ENCODE results near the gene DCAF12L2.
A peak's percentile ranks its signal among the peaks of the same experiment; 100 is the strongest.
"Not testable (repeated sequence)": the region's sequence is repeated elsewhere in the genome, so short reads cannot be mapped to it uniquely, and the experiment has no call there.

The DCAF12L2 gene

DNA sequence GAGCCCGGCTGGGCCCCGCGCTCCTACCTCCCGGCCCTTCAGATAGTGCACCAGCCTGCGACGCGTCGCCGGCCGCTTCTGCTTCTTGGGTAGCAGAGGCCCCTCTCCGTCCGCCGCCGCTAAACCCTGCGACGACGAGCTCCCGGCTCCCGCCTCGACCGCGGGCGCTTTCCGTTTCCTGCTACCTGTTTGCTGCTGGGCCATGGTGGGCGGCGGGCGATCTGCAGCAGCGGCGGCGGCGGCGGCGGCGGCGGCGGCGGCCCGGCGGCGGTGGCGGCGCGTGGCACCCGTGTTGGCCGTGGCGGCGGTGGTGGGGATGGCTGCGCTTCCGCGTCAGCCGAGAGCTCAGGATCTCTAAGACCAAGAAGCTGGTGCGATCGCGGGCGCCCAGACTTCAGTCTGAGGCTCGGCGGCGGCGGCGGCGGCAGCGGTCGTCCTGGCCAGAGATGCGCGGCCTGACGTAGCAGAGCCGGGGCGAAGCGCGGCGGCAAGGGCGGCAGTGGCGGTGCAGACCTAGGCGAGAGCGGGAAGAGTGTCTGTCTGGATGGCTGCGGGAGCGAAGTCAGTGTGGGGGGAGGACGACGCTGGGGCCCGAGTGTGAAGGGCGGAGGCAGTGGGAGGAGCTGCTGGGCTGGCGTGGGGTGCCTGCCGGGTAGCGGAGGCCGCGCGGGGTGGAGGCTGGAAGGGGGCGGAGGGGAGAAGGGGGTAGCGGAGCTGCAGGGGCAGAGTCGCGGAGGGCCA lies at the start of gene DCAF12L2:
Gene DCAF12L2 (minus strand): TSS at position 569 of the 741 bp plus-strand sequence. CDS start 365 bp downstream, at position 204.
- no peak for DNase-seq (ENCODE audit: low read depth in 2 of 2)

DNA sequence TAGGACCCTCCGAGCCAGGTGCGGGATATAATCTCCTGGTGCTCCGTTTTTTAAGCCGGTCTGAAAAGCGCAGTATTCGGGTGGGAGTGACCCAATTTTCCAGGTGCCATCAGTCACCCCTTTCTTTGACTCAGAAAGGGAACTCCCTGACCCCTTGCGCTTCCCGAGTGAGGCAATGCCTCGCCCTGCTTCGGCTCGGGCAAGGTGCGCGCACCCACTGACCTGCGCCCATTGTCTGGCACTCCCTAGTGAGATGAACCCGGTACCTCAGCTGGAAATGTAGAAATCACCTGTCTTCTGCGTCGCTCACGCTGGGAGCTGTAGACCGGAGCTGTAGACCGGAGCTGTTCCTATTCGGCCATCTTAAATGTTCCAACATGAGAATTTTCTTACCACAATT lies 24.8 kb upstream of the DCAF12L2 start:
- DNase-seq (ENCODE audit: low read depth in 2 of 2), result not testable (repeated sequence)

DNA sequence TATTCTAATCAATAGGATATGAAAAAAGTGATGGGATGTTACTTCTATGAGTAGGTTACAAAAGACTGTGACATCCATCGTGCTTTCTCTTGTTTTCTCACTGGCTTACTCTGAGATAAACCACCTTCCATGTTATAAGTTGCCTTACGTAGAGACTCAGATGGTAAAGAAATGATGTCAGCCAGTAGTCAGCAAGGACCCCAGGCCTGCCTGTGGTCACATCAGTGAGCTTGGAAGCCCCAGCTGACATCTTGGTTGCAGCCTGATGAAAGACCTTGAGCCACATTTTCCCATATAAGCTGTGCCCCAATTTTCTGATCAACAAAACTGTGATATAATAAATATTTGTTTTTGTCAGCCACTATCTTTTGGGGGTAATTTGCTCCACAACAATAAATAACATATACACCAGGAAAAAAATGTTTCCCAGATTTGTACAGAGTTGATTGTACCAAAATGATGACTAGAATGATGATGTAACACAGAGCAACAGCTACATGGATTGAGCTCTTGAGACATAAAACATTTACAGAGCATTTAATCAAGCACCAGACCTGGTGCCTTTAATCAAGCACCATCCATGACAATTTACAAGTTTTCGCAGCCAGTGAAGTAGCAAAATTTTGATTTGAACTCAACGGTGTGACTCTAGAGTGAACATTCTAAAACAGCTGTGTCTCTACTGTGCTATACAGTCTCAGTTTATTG lies 11.2 kb upstream of the DCAF12L2 start:
- DNase-seq (ENCODE audit: low read depth in 2 of 2), result no peak

DNA sequence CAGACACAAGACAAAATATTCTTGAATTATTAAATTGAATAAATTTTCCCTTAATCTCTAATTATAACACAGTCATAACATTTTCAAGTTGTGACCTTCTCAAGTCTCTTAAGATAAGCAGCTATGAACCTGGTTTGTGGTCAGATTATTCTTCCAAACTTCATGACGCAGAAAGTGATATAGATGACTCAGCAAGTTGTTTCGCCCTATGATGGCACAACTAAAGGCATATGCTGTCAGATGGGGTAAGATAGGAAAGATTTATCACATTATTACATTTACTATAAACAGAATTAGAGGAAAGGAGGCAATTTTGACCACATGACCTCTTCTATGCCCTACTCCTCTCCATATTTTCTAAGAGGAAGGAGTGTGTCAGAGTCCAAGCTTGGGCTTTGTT lies 4.6 kb upstream of the DCAF12L2 start:
- DNase-seq (ENCODE audit: low read depth in 2 of 2), result no peak

DNA sequence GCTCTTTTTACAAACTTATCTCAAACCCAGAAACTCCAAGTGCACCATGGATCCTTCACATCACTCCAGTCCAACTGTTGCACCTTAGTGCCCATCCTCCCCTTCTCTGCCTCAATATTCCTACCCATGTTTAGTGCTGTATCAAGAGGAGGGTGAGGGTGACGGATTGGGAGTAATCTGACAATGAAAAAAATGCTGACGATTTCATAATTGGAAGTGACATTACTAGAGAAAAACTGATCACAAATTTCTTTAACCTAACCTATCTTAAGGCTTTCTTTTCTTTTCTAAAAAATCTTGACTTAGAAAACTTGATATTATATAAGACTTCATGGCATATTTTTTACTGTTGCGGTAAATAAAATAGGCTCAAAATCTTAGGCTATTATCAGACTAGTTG lies 1.5 kb upstream of the DCAF12L2 start:
- no peak for DNase-seq (ENCODE audit: low read depth in 2 of 2)

DNA sequence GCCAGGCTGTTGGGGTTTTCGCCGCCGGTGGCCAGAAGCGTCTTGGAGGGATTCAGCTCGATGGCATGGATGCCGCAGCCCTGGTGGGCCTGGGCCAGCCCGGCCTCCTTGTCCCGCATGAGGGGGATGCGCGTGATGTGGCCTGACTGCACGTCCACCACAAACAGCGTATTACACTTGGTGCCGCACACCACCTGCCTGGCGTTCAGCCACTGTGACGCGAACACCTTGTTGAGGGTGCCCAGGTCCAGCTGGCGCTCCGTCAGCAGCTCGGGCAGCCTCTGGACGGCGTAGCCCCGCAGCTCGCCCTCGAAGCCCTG lies 728 bp downstream of the DCAF12L2 start:
- no peak for DNase-seq (ENCODE audit: low read depth in 2 of 2)

DNA sequence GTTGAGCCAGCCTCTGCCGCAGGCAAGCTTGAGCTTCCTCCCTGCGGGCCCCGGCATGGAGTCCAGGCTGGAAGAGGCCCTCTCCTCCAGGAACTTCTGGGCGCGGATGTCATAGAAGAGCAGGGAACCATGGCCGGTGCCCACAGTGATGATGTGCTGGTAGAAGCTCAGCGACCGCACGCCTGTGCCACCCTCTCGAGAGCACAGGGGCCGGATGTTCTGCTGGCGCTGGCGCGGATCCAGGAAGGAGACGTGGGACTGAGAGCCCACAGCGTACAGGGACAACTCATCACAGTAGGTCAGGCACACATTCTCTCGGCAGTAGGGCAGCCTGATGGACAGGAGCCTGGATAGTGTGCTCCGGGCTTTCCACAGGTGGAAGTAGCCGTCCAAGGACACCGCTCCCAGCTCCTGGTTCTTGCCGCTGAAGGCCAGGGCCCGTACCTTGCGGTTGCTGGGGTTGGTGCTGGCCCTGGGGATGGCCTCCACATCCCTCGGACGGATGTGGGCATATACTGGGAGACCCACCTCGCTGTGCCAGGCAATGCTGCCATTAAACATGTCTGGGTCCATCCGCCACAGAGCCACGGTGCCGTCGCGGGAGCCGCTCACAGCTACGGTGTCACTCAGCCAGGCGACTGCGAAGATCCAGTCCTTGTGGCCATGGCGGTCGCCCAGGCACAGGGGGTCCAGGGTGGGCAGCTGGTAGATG lies 1.2 kb downstream of the DCAF12L2 start:
- DNase-seq (ENCODE audit: low read depth in 2 of 2), result no peak

DNA sequence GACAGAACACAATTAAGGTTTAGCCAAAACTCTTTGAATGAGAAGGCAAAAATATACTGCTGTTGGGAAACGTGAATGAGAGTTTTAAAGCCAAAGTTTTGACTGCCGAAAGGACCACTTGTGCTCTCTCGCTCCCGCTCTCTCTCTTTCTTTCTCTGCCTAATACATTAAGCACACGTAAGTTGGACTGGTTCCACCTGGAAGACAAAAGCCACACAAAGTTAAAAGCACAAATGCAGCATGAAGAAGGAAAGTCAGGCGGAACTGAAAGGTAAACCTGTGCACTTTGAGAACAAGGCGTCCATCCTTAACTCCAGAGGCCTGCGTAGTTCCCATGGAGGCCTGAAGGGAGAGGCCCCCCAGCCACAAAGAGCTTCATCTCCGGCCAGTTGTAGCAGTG lies 1.9 kb downstream of the DCAF12L2 start:
- DNase-seq (ENCODE audit: low read depth in 2 of 2), result no peak

DNA sequence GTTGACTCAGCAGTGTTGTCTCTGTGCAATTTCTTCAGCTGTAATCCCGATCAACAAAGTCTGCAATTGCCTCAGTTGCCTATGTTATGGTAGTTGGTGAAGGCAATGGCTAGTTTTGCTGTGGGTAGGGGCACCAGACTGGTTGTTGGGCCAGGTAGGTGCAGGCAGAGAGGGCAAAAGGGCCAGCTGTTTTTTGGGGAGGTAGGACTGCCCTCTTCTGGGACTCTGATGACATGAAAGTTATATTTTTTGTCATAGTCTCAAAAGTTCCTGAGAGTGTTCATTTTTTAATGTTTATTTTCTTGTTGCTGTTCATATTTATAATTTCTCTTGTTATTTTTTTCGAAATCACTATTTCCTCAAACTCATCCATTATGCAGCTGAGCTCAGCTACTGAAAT lies 25.1 kb downstream of the DCAF12L2 start:
- no peak for DNase-seq (ENCODE audit: low read depth in 2 of 2)

DNA sequence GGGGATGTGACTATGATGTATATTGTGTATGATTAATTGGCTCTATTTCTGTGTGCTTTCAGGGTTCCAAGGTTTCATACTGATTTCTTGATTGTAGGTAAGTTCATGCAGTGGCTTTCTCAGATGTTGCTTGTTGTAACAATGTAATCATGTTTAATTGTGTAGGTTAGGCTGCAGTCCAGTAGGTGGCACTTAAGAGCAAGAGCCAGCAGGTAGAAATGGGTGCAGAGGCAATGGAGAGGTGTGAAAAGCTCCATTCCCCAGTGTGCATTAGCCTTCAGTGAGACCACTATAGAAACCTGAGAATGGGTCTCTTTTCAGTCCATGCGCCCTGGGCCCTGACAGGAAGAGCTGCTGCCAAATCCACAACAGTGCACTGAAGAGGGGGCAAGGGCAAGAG lies 28.2 kb downstream of the DCAF12L2 start:
- DNase-seq (ENCODE audit: low read depth in 2 of 2), result no peak

DNA sequence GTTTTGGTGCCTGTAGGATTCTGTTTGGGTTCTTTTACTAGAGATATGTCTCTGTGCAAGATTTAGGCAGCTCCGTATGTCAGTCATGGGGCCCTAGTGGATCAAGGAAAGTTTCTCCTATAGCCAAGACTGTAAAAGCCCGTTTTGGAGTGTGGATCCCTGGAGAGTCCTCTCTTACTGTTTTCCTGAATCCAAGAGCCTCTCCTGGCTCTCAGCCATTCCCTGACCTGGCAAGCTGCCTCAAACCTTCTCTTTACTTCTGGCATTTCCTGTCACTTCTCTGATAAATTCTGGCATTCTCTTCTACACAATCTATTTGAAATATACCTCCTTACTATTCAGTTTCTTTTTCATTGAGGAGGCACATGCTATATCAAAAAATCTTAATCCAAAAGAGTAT lies 41.4 kb downstream of the DCAF12L2 start:
- DNase-seq (ENCODE audit: low read depth in 2 of 2), result peak; percentile 5 to 8
